K562 treated with DMSO at 1 percent for 4 hours (cell line): ENCODE data around the gene CABCOCO1. TPM values are rescaled to one million over a fixed set of nuclear protein-coding genes. Genes with fewer than 3 reads are reported as not detected.

ENCODE experiments used
- total RNA-seq: library from RNA; unstranded; fragments of 300-600 nt; gene quantifications from 2 replicates; pipeline ENCODE4 v1.2.3, GENCODE V29; 2022; ENCODE audit not compliant: insufficient read depth

Gene CABCOCO1
- total RNA-seq, result not detected in 2 replicates

GRCh38 chr10:61662794-61663259 is at the start of gene CABCOCO1:
Gene CABCOCO1 (plus strand): TSS chr10:61662929. CDS start chr10:61662973, 44 bp downstream.

Other genes starting within 250 kb of the CABCOCO1 start
- gene TMEM26, start 209.5 kb upstream of the CABCOCO1 start, total RNA-seq, result not detected in 2 replicates
- 0.16 and 0.28 TPM in 2 replicates for gene ARID5B, start 238.8 kb downstream of the CABCOCO1 start, total RNA-seq